HAP-1 (cell line): ENCODE measurements around the gene DNAI4.
A peak's percentile ranks its signal among the peaks of the same experiment; 100 is the strongest.
"Not testable (repeated sequence)": the region's sequence is repeated elsewhere in the genome, so short reads cannot be mapped to it uniquely, and the experiment has no call there.

ENCODE experiments used
- DNase-seq, 2 experiments: peaks; one replicate each; pipeline ENCODE4 v3.0.0-alpha.2; 2016 to 2020; ENCODE audit warnings: low spot score in 2 of 2
- H3K27me3 ChIP-seq: fragments of 250-450 bp; sonication (Bioruptor Pico); 2 replicates; pipeline ENCODE4 v1.5.1; 2020; ENCODE audit warnings: low read depth, mild to moderate bottlenecking, moderate library complexity
- H3K36me3 ChIP-seq: fragments of 250-450 bp; sonication (Bioruptor Pico); replicated peaks from 2 replicates; pipeline ENCODE4 v1.5.1; 2020; ENCODE audit warnings: mild to moderate bottlenecking
- H3K4me1 ChIP-seq: fragments of 250-450 bp; sonication (Bioruptor Pico); 2 replicates; pipeline ENCODE4 v1.5.1; 2020; ENCODE audit warnings: mild to moderate bottlenecking
- H3K4me3 ChIP-seq: fragments of 250-450 bp; sonication (Bioruptor Pico); 2 replicates; pipeline ENCODE4 v1.5.1; 2020; ENCODE audit warnings: mild to moderate bottlenecking, moderate library complexity
- H3K9me3 ChIP-seq: fragments of 250-450 bp; sonication (Bioruptor Pico); 2 replicates; pipeline ENCODE4 v1.5.1; 2020; ENCODE audit warnings: mild to moderate bottlenecking, moderate library complexity
- in situ Hi-C: fragments of 300-500 bp; cut with MboI; formaldehyde crosslinking; loops from 3 replicates; pipeline ENCODE4 v1.14.3; 2020; ENCODE audit warnings: low sequenced_read_pairs, inconsistent platforms, mixed read lengths

DNAI4 gene, protein sequence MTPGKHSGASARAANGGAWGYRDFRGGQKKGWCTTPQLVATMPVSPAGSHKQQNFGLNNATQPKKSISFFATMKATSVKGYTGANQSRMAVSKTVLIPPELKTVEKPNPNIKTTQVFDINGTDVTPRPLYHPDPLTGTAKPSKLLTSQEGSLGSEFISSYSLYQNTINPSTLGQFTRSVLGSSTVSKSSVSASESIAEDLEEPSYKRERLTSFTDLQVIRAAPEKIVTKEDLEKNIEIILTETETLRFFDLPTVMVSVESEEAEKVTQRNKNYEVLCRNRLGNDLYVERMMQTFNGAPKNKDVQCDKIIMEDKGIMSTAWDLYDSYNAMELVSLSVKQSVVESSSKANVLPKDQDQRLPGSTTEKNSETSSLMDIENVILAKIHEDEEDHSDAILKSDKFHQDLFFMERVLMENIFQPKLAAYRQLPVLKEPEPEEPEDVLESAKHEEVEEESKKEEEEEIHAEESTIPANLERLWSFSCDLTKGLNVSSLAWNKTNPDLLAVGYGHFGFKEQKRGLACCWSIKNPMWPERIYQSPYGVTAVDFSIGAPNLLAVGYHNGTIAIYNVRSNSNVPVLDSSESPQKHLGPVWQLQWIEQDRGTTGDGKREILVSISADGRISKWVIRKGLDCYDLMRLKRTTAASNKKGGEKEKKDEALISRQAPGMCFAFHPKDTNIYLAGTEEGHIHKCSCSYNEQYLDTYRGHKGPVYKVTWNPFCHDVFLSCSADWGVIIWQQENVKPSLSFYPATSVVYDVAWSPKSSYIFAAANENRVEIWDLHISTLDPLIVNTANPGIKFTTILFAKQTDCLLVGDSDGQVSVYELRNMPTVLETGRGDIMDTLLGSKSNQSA

DNA sequence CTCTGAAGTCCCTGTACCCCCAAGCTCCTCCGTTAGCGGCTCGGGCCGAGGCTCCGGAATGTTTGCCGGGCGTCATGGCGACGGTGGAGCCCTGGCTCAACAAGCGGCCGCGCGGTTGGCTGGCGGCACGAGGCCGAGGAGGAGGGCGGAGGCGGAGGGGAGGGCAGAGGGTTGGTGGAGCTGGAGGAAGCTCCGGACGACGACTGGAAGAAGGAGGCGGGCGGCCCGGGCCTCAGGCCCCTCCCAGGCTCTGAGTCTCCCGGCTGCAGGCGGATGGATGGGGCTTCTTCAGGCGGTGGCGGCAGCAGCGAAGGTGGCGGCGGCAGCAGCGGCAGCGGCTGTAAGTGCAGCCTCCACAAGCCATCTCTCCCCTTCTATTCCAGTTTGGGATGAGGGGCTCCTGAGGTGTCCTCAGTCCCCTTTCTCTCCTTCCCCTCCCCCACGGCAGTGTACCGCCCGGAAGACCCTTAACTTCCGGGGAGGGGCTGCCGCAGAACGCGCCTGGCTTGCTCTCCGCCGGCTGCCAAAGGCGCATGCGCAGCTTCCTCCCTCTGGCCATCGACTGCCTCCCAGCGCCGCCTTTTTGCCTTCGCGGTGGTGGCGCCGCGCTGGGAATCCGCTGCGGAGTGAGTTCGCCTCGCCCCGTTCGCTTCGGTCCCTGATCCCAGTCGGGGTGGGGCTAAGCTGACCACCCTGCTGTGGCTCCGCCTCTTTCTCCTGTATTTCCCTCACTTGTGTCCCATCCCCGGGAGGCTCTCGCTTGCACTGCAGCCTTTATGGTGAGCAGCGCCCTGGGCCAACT, at the start of gene DNAI4, which contains the start of gene MIER1:
TSS of gene DNAI4 (minus strand) at position 101 of the 802 bp plus-strand sequence. CDS start at position 76, 25 bp downstream.
TSS of gene MIER1 (plus strand) at position 235 of the 802 bp plus-strand sequence. CDS start at position 274, 39 bp downstream.
- peak; percentile 97 to 98 for DNase-seq
- Histone ChIP-seq H3K27me3 (no peaks in the 10 kb centered on the region), H3K4me1 (peaks cover 39% of the 10 kb centered on the region), H3K36me3 (no peaks in the 10 kb centered on the region), H3K4me3 (peak within 1 kb of the TSS; percentile 66), H3K9me3 (no peaks in the 10 kb centered on the region)
- in situ Hi-C loops: no loop called here

DNA sequence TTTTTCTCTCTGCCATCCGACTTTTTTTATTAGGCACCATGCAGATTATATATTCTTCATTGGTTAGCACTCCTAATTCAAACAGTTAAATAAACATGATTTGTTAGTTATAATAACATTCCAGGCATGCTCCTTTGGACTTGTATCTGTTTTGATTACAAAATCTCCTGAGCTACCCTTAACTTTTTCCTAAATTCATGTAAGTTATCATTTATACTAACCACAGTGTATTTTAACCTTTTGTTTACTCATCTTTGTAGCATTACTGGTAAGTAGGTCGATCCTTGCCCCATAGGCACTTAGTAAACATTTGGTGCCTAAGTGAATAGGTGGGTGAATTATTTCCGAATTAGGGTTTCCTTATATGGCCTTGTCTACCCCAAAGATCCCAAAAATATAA, 43.9 kb upstream of the DNAI4 start:
- H3K36me3 ChIP-seq: peaks cover 48% of the 10 kb centered on the region
- DNase-seq: no peak
- no peaks in the 10 kb centered on the region for H3K4me1 ChIP-seq
- in situ Hi-C loops: no loop called here
- no peaks in the 10 kb centered on the region for H3K9me3 ChIP-seq
- no peak overlapping the region for H3K4me3 ChIP-seq
- H3K27me3 ChIP-seq: no peaks in the 10 kb centered on the region

DNA sequence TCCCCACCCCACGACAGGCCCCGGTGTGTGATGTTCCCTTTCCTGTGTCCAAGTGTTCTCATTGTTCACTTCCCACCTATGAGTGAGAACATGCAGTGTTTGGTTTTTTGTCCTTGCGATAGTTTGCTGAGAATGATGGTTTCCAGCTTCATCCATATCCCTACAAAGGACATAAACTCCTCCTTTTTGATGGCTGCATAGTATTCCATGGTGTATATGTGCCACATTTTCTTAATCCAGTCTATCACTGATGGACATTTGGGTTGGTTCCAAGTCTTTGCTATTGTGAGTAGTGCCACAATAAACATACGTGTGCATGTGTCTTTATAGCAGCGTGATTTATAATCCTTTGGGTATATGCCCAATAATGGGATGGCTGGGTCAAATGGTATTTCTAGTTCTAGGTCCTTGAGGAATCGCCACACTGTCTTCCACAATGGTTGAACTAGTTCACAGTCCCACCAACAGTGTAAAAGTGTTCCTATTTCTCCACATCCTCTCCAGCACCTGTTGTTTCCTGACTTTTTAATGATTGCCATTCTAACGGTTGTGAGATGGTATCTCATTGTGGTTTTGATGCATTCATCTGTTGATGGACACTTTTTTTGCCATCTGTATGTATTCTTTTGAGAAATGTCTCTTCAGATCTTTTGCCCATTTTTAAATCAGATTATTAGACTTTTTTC, 41.7 kb upstream of the DNAI4 start:
- H3K4me3 ChIP-seq, in situ Hi-C loops, H3K27me3 ChIP-seq, H3K9me3 ChIP-seq, DNase-seq, H3K4me1 ChIP-seq: not testable (repeated sequence)
- H3K36me3 ChIP-seq: peaks cover 55% of the 10 kb centered on the region

DNA sequence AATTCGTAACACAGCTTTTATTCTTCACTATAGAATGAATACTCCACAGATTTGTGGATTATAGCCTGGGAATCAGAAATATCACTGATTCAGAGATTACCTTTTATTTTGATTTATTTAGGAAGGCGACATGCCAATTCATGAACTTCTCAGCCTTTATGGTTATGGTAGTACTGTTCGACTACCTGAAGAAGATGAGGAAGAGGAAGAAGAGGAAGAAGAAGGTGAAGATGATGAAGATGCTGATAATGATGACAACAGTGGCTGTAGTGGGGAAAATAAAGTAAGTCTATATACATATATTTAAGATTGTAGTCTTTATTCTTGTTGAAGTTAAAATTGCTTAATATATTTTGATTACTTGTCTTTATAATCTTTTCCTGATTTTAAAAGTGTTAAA, 33.3 kb upstream of the DNAI4 start:
- no peaks in the 10 kb centered on the region for H3K27me3 ChIP-seq
- H3K36me3 ChIP-seq: peaks cover 38% of the 10 kb centered on the region
- no peaks in the 10 kb centered on the region for H3K9me3 ChIP-seq
- H3K4me3 ChIP-seq: no peak overlapping the region
- DNase-seq: no peak
- in situ Hi-C loops: no loop called here
- no peaks in the 10 kb centered on the region for H3K4me1 ChIP-seq

DNA sequence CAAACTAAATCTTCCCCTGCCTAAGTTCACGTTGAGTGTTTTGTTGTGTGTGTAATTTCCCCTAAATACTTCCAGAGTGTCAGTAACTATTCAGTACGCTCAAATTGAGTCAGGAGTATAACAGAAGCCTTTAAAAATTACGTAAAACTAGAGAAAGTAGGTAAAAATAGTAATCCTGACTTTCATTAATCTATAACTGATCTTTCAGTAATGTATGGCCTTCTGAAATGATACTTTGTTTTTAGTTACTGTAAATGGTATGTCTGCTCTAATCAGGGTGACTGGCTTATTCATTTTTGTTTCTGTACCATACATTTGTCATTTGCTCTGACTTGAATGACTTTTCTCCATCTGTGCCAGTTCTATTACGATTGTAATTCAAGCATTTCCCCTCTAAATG, 29.6 kb upstream of the DNAI4 start:
- in situ Hi-C loops: no loop called here
- Histone ChIP-seq H3K36me3 (peaks cover 28% of the 10 kb centered on the region), H3K27me3 (no peaks in the 10 kb centered on the region), H3K9me3 (no peaks in the 10 kb centered on the region), H3K4me1 (no peaks in the 10 kb centered on the region), H3K4me3 (no peak overlapping the region)
- DNase-seq: no peak

DNA sequence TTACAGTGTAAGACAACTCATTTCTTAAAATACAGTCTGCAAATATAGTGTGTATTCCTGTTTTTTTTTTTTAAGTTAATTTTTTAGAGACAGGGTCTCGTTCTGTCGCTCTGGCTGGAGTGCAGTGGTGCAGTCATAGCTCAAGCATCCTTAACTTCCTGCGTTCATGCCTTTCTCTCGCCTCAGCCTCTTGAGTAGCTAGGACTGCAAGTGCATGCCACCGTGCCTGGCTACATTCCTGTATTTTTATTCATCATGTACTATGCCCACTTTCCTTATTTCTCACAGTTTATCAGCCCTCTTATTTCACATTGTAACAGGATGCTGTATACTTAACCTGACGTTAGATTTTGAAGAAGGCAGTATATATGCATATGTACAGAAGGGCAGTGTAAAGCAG, 26.9 kb upstream of the DNAI4 start:
- Histone ChIP-seq H3K27me3 (no peaks in the 10 kb centered on the region), H3K9me3 (no peaks in the 10 kb centered on the region), H3K4me3 (no peak overlapping the region), H3K4me1 (no peaks in the 10 kb centered on the region), H3K36me3 (peaks cover 32% of the 10 kb centered on the region)
- in situ Hi-C loops: no loop called here
- DNase-seq: no peak

DNA sequence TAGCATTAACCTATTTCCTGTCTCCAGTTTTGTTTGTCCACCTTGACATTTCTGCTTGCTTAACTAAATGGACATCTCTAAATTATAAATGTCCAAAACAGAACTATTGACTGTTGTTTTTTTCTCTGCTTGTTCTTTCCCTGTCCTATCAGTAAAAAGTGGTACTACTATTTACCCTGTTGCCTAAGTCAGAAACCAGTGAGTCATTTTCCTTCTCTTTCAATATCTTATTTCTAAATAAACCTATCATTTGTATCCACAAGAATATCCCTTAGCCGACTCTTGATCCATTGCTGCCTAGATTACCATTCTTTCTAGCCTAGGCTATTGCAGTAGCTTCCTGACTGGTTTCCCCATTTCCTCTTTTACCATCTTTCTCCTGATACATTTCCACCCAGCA, 22.6 kb upstream of the DNAI4 start:
- DNase-seq: no peak
- H3K27me3 ChIP-seq: no peaks in the 10 kb centered on the region
- H3K9me3 ChIP-seq: no peaks in the 10 kb centered on the region
- H3K4me3 ChIP-seq: no peak overlapping the region
- H3K36me3 ChIP-seq: peaks cover 25% of the 10 kb centered on the region
- H3K4me1 ChIP-seq: no peaks in the 10 kb centered on the region
- in situ Hi-C loops: no loop called here

DNA sequence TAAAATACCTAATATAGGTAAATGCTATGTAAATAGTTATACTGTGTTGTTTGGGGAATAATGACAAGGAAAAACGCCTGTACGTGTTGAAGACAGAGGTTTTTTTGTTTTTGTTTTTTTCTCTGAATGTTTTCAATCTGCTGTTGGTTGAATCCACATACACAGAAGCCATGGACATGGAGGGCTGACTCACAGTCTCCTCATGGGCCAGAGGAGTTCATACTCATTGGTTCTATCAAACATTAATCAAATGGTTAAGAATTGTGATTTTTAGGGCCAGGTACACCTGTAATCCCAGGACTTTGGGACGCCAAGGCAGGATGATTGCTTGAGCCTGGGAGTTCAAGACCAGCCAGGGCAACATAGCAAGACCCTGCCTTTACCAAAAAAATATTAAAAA, 20.7 kb upstream of the DNAI4 start:
- H3K4me3 ChIP-seq: no peak overlapping the region
- no peak for DNase-seq
- peaks cover 26% of the 10 kb centered on the region for H3K36me3 ChIP-seq
- in situ Hi-C loops: no loop called here
- no peaks in the 10 kb centered on the region for H3K9me3 ChIP-seq
- no peaks in the 10 kb centered on the region for H3K27me3 ChIP-seq
- H3K4me1 ChIP-seq: no peaks in the 10 kb centered on the region; the same call in 1 of the 2 replicates

DNA sequence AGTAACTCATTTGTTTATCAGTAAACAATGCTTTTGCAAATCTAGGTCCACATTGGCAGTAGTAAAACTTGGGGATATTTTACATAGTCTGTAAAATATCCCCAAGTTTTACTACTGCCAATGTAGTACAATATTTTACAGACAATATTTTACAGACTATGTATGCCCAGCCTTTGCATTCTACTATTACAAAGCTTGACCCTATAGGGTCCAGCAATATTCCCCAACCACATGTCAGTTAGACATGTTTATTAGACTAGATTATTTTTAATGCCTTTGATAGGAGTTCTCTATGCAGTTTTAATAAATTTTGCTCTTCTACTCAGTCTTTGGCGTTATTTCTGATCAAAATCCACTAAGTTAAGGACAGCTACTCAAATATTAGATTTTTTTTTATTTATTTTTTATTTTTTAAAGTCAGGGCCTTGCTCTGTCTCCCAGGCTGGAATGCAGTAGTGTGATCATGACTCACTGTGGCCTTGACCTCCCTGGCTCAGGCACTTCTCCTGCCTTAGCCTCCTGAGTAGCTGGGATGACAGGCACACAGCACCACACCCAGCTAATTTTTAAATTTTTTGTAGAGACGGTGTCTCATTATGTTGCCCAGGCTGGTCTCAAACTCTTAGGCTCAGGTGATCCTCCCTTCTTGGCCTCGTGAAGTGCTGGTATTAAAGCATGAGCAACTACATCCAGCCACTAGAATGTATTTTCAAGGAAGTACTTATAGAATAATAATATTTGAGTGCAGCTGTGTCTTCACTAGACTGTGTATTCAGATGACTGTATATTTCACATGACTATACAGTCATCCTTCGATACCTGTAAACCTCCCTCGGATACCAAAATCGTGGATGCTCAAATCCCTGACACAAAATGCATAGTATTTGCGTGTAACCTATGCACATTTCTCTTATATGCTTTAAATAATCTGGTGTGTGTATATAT, 19.9 kb upstream of the DNAI4 start:
- H3K4me3 ChIP-seq: no peak overlapping the region
- H3K36me3 ChIP-seq: peaks cover 26% of the 10 kb centered on the region
- no peaks in the 10 kb centered on the region for H3K27me3 ChIP-seq
- no peaks in the 10 kb centered on the region for H3K9me3 ChIP-seq
- peaks cover 3% of the 10 kb centered on the region for H3K4me1 ChIP-seq
- no peak for DNase-seq
- in situ Hi-C loops: no loop called here

DNA sequence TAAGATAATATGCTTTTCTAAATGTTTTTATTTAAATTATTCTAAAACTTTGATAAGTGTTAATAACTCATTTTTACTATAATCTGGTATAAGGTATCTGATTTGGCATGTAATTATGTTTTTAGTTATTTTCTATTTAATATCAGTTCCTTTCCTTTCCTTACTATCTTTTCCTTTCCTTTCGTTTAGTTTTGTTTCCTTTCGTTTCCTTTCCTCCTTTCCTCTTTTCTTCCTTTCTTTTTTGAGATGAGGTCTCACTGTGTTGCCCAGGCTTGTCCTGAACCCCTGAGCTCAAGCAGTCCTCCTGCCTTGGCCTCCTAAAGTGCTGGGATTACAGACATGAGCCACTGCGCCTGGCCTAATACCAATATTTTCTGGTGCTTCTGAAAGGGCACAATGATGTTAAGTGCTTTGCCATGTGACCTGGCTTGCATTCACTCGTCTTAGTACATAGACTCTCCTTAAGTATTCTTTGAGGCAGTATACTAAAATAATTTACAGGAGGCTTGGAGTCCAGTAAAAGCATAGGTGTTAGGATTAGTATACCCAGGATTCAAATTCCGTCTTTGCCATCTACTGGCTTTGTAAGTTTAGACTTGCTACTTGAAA, 18.8 kb upstream of the DNAI4 start:
- peaks cover 26% of the 10 kb centered on the region for H3K36me3 ChIP-seq
- DNase-seq: no peak
- H3K9me3 ChIP-seq: no peaks in the 10 kb centered on the region
- H3K27me3 ChIP-seq: no peaks in the 10 kb centered on the region
- in situ Hi-C loops: no loop called here
- H3K4me3 ChIP-seq: no peak overlapping the region
- peaks cover 14% of the 10 kb centered on the region for H3K4me1 ChIP-seq

DNA sequence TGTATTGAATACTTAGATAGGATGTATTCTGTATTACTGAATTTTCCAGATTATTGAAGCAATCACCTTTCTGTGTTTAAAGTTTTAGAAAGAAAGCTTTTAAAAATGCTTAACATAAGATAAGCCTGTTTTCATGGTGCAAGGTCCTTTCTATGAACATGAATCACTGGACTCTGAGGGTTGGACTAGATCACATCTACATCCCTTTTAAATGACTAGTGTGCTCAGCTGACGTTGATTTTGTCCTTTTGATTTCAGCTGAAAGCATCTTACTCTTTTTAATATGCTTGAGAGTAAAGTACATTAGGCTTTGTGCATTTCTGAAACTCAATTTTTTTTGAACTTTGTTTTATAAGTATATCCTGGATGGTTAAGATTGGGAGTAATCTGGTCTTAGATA, 16.3 kb upstream of the DNAI4 start:
- no peak for DNase-seq
- in situ Hi-C loops: no loop called here
- Histone ChIP-seq H3K27me3 (no peaks in the 10 kb centered on the region), H3K4me3 (no peak overlapping the region), H3K4me1 (peaks cover 25% of the 10 kb centered on the region), H3K36me3 (peaks cover 9% of the 10 kb centered on the region), H3K9me3 (no peaks in the 10 kb centered on the region)

DNA sequence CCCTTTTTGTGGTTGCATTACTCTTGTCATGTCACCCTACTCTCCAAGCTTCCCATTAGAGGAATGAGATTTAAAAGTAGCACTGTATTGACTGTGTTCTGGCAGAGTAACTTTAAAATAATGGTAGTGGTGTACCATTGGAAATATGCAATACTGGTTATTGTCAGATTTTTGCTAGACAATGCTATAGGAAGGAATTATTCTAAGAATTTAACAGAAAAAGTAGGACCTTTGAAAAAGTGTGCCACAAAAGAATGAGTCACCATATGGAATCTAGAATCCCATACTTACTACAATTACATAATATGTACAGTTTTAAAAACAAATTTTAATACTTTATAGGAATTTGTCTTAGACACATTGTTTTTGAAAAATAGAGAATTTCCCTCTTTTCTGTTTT, 14.0 kb upstream of the DNAI4 start:
- no peaks in the 10 kb centered on the region for H3K9me3 ChIP-seq
- in situ Hi-C loops: no loop called here
- no peak overlapping the region for H3K4me3 ChIP-seq
- H3K27me3 ChIP-seq: no peaks in the 10 kb centered on the region
- peaks cover 7% of the 10 kb centered on the region for H3K36me3 ChIP-seq
- H3K4me1 ChIP-seq: peaks cover 38% of the 10 kb centered on the region
- DNase-seq: no peak
